Right renal pelvis (tissue), 4 donors: ENCODE data around the gene RPRM. TPM values are rescaled to one million over a fixed set of nuclear protein-coding genes. Genes with fewer than 3 reads are reported as not detected.
"Not testable (repeated sequence)": the region's sequence is repeated elsewhere in the genome, so short reads cannot be mapped to it uniquely, and the experiment has no call there.

ENCODE experiments used
- DNase-seq, 4 donors: peaks; one replicate each; pipeline ENCODE4 v3.0.0-alpha.2; 2013; ENCODE audit warnings: low read depth in 4 of 4, low spot score in 3 of 4, missing footprints in 1 of 4
- polyA plus RNA-seq, 4 donors: library from polyadenylated mRNA; unstranded; fragments of 120-200 nt; gene quantifications; one replicate each; pipeline ENCODE4 v1.2.1, GENCODE V29; 2013; ENCODE audit not compliant: insufficient read length in 4 of 4

The RPRM gene
- 1 to 10 TPM; 2.6 to 6.2 (median 4.3) TPM for polyA plus RNA-seq

GRCh38 chr2:153478289-153479261 lies at the start of gene RPRM:
RPRM (minus strand) TSS chr2:153478762; CDS start chr2:153478565, 197 bp downstream.
- DNase-seq: peak; percentile 63 to 76 (median 68)

DNA sequence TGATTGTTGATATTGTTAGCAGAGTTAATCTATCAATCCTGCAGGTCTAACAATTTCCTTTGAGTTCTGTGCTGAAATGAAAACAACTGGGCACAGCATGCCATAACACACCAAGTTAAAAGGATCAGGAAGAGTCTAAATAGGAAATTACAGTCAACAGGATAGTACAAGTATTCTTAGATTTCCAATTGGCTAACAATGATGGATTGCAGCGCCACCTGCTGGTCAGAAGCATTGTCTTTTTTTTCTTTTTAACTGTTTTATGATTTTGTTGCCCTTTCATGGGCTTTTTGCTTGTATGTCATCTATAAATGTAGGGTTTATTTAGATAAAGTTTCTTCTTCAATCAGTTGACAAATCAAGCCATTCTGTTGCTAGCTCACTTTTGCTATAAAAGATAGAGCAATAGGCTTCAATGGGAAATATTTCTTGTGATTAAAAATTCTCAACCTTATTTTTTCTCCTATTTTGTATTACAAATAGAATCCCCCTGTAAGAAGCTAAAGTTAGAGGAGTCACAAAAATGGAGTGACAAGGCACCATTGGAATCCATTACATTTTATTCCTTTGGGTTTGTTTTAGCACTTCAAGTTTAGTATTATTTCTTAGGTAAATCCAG lies 40.8 kb upstream of the RPRM start:
- DNase-seq: peak; percentile 31 to 57 (median 42)

DNA sequence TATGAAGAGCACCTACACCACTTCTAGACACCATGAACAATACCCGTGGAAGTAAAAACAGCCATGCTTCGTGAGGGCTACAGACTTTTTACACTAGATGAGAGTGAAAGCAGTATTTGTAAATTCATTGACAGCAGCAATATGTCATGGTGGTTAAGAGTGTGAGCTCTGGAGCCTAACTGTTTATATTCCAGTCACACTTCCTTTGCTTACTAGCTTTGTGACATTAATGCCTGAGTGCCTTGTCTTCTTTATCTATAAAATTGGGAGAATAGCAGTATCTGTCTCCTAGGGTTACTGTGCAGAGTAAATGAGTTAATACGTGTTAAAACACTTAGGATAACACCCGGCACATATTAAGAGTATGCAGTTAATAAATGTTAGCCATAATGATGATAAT lies 33.8 kb upstream of the RPRM start:
- DNase-seq: no peak

GRCh38 chr2:153510996-153511395 lies 32.4 kb upstream of the RPRM start:
- DNase-seq: no peak

DNA sequence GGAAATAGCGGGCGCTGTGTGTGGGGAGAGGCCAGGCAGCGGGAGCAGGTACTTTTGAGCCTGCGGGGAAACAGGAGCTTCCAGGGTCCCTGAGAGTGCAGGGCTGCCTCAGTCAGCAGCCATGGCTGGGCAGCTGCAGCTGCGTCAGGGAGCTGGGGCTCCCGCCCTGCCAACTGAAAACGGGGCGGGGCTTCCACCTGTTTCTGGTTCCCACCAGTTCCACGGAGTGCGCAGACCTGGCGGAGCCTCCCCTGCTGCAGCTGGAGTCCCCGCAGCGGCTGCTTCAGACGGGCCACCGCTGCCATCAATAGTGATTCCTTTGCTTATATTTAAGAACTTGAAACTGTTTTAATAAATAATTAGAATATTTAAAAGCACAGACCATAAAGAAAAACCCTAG lies 30.6 kb upstream of the RPRM start:
- DNase-seq: no peak

DNA sequence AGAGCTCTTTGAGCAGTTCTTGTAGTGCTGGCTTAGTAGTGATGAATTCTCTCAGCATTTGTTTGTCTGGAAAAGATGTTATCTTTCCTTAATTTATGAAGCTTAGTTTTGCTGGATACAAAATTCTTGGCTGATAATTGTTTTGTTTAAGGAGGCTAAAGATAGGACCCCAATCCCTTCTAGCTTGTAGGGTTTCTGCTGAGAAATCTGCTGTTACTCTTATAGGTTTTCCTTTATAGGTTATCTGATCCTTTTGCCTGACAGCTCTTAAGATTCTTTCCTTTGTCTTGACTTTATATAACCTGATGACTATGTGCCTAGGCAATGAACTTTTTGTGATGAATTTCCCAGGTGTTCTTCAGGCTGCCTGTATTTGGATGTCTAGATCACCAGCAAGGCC lies 27.9 kb upstream of the RPRM start:
- DNase-seq: not testable (repeated sequence)

DNA sequence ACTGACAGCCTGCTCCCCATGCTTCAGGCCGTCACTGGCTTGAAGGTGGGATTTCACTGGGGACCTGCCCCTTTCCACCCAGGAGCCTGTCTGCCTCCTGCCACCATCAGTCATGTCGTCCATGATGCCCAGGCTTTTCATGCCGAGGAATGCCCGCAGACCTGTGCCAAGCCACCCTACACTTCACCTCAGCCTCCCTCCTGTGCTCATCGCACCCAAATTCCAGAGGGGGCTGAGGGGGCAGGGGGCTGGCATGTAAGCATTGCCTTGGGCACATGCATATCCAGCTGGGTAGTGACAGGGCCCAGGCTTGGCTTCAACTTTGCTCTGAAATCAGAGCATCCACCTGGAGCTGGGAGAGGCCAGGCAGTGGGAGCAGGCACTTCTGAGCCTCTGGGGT lies 20.9 kb upstream of the RPRM start:
- no peak for DNase-seq

- DNase-seq: no peak
Observed at GRCh38 chr2:153497938-153498629, 19.5 kb upstream of the RPRM start.

DNA sequence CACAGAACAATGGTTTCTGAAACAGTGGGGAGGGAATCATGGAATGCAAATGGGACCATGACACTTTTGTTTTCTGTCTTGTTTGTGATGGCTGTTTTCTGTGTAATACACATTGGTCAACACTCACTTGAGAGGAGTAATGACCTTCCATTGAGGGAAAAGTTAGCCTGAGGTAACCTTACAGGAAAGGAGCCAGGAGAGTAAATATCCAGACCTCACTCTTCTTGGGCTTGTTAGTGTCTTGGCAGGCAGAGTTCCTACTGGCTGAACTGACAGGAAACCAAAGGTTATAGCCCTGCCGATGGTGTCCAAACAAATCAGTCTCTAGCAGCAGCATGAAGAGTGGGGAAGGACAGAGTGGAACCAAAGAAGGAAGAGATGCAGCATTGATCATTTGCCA lies 17.2 kb upstream of the RPRM start:
- DNase-seq: no peak

DNA sequence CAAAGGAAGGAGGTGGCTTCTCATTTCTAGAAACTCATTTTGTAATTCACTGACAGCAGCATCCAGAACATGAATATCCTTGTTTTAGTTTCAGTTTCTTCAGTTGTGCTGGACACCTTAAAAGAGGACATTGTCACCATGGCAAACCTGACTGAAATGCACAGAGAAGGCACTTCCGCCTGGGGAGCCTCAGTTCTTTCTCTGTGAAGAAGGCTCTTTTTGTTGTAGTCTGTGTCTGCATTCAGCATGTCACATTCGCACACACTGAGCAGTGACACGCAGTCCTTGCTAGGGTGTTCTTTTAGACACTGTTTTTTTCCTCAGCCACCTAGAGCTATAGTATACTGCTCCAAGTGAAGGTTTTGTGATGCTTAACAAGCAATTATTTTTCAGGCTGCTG lies 9.5 kb upstream of the RPRM start:
- DNase-seq: no peak

DNA sequence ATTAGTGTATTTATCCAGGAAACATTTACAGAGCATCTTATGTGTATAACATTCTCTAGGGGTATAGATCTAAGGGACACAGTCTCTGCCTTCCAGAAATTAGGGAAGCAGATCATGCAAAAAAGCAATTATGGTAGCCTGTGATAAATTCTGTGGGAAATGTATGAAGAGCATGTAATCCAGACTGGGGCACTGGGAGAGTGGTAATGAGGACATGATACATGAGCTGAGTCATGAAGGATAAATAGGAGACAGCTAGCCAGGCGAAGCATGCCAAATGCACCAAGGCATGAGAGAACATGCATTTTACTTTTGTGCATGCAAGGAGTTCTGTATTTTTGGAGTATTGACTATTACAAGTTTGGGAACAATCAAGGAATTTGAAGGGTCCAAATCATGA lies 8.9 kb upstream of the RPRM start:
- DNase-seq: no peak

GRCh38 chr2:153479573-153479972 lies 1.0 kb upstream of the RPRM start:
- peak in 1 of 4 donors; percentile 12 for DNase-seq

DNA sequence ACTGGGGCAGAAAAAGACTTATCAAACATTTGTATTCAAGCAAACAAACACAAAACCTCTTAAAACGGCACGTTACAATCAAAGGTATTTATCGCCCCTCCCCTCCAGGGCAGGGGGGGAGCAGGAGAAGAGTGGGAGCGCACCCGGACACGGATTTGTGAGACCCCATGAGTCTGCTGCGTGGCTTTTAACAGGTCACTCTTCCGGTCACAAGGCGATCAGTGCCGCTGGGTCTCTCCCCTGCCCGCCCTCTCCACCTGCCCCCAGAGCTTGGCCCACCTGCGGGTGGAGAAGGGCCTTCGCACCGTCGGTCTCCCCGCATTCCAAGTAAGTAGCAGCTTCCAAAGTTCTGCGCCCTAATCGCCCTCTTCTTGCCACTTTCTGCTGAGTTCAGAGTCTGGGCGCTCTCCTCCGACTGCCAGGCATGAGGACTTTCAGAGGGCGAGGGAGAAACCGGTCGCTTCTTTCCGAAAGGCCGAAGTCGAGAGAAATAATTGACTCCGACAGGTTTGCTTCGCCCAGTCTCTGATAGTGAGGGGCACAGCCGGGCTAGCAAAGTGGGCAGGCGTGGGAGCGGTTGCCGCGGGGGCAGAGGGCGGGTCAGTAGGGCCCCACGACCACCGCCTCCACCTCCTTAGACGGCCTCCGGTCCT lies 800 bp downstream of the RPRM start:
- DNase-seq: peak in 1 of 4 donors; percentile 13

DNA sequence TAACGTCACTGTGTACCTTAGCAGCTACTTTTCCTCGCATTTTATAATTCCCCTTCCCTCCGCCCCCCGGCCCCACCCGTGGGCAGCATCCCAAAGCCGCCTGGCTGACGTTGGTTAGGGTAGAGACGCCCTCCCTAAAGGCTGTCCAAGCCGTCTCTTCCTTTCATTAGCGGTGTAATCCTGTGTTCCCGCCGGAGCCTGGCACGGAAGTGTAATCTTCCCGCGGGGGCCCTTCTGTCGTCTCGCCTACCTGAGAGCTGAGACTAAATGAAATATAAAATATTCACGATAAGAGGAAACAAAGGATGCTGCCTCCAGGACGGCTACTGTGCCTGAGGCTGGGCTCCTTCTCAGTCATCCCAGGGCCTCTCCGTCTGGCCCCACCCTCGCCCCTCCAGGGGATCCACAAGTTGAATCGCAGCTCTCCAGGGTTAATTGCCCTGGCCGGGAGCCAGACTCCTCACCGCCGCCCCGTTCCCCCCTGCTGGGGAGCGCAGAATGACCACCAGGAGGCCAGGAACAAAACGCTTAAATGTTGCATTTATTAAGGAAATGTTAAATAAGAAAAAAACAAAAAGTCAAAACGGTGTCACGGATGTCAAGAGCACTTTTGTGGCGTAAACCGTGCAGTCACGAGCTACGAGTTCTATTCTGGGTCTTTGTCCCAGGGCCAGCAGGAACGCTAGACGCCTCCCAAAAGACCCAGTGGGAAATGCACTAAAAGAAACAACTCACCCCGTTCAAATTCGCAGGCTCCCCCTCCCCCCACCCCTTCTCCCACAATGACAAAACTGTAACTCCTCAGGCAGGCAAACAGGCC lies 1.5 kb downstream of the RPRM start:
- DNase-seq: no peak

GRCh38 chr2:153476491-153476815 lies 2.1 kb downstream of the RPRM start:
- peak in 1 of 4 donors; percentile 3 for DNase-seq

DNA sequence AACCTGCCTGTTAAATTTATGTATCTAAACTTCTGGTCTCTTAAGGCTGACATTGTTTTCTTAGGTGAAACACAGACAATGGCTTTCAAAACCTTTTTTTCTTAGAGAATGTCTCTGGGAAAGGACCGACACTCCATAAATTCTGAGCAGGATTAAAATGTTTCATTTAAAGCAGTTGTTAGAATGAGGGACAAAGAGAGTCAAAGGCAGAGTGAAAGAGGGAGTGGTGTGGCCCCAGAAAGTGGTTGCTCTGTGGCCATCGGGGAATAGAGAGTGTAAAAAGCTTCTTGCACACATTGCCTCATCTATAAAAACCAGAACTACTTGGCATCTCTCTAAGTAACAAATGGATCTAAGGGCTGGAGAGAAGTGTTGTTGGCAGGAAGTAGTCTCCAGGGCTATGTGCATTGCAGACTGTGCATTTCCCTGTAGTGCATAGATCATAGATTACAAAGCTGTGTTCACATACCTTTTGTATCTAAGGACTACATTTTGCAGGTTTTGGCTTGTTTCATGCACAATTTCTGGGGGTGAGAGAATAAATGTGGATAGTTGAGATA lies 3.6 kb downstream of the RPRM start:
- DNase-seq: no peak

DNA sequence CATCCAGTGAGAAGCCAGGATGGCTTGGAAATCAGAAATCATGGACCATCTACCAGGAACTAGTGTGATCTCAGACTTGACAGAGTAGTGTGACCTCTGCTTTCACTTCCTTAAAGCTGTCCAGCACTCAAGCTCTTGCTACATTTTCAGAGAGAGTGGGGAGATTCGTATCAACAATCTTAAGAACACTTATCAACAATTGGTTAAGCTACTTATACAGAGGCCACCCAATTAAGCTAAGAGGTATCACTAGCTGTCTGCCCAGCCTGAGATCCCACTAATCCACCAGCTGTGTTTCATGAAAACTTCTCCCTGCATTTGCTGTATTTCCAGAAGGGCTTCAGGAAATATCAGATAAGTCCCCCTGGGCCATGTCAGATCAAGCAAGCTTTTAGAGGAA lies 4.2 kb downstream of the RPRM start:
- no peak for DNase-seq

GRCh38 chr2:153470867-153471266 lies 7.7 kb downstream of the RPRM start:
- no peak for DNase-seq

DNA sequence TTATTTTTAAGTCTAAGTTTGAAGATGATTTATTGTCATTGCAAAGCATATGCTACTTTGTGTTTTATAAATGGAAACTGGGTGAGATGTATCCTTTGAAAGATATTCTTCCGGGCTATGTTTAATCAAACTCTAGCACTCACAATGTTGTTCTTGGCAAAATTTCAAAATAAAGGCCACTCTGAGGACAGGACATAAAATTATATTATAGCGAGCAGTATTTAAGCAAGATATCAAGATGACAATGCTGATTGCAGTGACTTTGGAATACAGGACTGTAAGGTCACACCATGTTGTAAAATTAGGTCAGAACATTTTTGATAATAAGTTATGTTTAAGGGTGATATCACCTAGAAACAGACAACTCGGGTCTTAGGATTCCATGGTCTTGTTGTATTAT lies 14.2 kb downstream of the RPRM start:
- no peak for DNase-seq
